Measurements from ENCODE around the gene OSMR. TPM values are rescaled to one million over a fixed set of nuclear protein-coding genes. Genes with fewer than 3 reads are reported as not detected.

Gene OSMR
- total and polyA plus RNA-seq, 9 of the 15 experiments (the other 6 are each of a cell fraction or from before 2014, with no cell fraction given): 0.18 to 1.7 (median 0.94) TPM

GRCh38 chr5:38807570-38808483, 38.0 kb upstream of the OSMR start (continued):
- TF ChIP-seq NEUROD1 (IDR thresholded peaks at IDR 0.05; ENCODE audit: borderline replicate concordance, low read depth, low read length, partially characterized antibody) (no peak), ZNF655 (CRISPR knock-in tag; IDR thresholded peaks at IDR 0.05) (no peak), ZBTB5 (IDR thresholded peaks at IDR 0.05) (peak; percentile 95), THRA (IDR thresholded peaks at IDR 0.05) (no peak), HDAC2 (IDR thresholded peaks at IDR 0.05) (peak; percentile 74; the same call in 1 of the 2 replicates), ZBTB33 (CRISPR knock-in tag; IDR thresholded peaks at IDR 0.05) (no peak), MAFK (IDR thresholded peaks at IDR 0.05; ENCODE audit: low read length) (no peak), POU5F1 (IDR thresholded peaks at IDR 0.05; ENCODE audit: borderline replicate concordance, low read depth, low read length, partially characterized antibody) (no peak), ZNF408 (CRISPR knock-in tag; IDR thresholded peaks at IDR 0.05; ENCODE audit: low read depth) (no peak), SOX6 (IDR thresholded peaks at IDR 0.05) (peak; percentile 85), ZNF436 (CRISPR knock-in tag; IDR thresholded peaks at IDR 0.05) (no peak), RFX1 (IDR thresholded peaks at IDR 0.05) (no peak), BCLAF1 (IDR thresholded peaks at IDR 0.05; ENCODE audit: borderline replicate concordance in 1 of 2, control insufficient read depth in 1 of 2, low read depth in 2 of 2, low read length in 1 of 2) (no peak), JUNB (CRISPR knock-in tag; conservative IDR thresholded peaks at IDR 0.05) (peak; percentile 53; the same call in 1 of the 2 replicates), TRIM28 (IDR thresholded peaks at IDR 0.05) (no peak), ZNF224 (CRISPR knock-in tag; IDR thresholded peaks at IDR 0.05) (no peak), ETV5 (CRISPR knock-in tag; IDR thresholded peaks at IDR 0.05; ENCODE audit: low read depth) (peak; percentile 63; the same call in 1 of the 2 replicates)
